NCI-H2107 treated with DMSO at 0.1 percent for 48 hours (cell line): Measurements from ENCODE around the gene XKR8.

Experiments used
- DNase-seq: peaks from one replicate; lab custom pipeline; 2025; ENCODE audit not compliant: unreplicated experiment; lab: John Stamatoyannopoulos, UW

Gene XKR8

GRCh38 chr1:27955076-27955475 lies 4.7 kb upstream of the XKR8 start:
- no peak for DNase-seq

- no peak for DNase-seq
These were observed 3.0 kb upstream of the XKR8 start for GRCh38 chr1:27956761-27957160.

- DNase-seq, result no peak
These were observed 2.1 kb upstream of the XKR8 start for GRCh38 chr1:27957655-27958054.

- no peak for DNase-seq
These were observed 1.3 kb upstream of the XKR8 start for GRCh38 chr1:27958513-27958912.

- no peak for DNase-seq
These were observed 1.2 kb downstream of the XKR8 start for GRCh38 chr1:27960762-27961645.

- DNase-seq, result no peak
These were observed 2.0 kb downstream of the XKR8 start for GRCh38 chr1:27961646-27962221.

DNA sequence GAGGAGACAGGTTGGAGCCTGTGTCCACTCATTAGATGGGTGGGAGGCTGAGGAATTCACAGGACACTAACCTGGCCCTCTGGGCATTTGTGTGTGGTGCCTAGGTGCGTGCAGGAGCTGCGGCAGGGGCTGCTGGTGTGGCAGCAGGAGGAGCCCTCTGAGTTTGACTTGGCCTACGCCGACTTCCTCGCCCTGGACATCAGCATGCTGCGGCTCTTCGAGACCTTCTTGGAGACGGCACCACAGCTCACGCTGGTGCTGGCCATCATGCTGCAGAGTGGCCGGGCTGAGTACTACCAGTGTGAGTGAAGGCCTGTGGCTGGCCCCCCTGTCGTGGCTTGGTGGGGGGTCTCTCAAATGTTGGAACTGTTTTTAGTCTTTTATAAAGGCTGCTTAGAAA lies 3.6 kb downstream of the XKR8 start:
- DNase-seq, result no peak

- DNase-seq, result no peak
These were observed 6.8 kb downstream of the XKR8 start for GRCh38 chr1:27966402-27967105.

DNA sequence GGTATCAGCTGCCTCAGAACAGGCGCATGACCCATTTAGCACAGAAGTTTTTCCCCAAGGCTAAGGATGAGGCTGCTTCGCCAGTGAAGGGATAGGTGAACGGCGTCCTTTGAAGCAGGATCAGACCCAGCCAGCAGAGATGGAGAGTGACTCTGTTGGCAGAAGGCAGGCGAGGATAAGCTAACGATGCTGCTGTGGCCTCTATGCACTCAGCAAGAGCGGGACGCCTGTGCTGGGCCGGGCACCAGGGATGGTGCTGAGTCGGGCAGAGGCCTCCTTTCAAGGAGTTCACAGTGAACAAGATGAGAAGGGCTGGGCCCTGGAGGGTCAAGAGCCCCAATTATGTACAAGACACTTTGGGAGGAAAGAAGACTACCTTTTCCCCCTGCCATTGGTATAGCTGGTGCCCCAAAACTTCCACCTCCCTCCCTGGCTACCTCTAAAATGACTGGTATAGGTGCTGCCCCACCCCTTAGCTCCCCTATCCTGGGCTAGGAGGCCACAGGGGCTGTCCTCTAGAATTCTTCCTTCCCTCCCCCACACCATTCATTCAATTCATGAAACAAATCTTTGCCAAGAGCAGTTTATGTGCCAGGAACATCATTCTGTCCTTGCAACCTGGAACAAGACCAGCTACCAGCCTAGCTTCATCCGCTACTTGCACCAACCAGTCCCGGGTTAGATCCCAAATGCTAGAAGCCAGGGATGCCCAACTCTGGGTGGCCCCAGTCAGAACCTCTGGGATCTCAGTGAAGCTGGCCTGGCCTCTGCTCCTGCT lies 7.5 kb downstream of the XKR8 start:
- DNase-seq, result no peak

- no peak for DNase-seq
These were observed 8.2 kb downstream of the XKR8 start for GRCh38 chr1:27967884-27968466.

GRCh38 chr1:27968692-27969091 lies 8.9 kb downstream of the XKR8 start:
- no peak for DNase-seq

- DNase-seq, result no peak
These were observed 10.6 kb downstream of the XKR8 start for GRCh38 chr1:27970401-27970800.

GRCh38 chr1:27971674-27972073 lies 11.9 kb downstream of the XKR8 start:
- DNase-seq, result peak; percentile 43

GRCh38 chr1:27972141-27972540 lies 12.4 kb downstream of the XKR8 start:
- no peak for DNase-seq

- no peak for DNase-seq
These were observed 14.1 kb downstream of the XKR8 start for GRCh38 chr1:27973771-27974416.

DNA sequence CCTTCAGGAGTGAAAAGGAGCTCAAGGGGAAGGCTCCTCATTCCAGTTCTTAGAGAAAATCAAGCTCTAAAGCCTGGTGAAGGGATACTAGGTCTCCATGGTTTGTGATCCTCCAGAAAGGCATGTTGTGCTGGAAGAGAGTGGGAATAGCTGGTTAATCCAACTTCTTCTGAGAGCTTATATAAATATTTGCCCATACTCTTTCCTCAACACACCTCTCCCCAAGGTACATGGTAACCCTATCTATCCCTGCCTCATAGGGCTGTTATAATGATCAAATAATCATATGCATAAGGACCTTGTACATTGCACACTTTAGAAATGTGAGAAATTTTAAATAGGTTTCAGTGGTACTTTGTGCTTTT lies 14.6 kb downstream of the XKR8 start:
- DNase-seq, result no peak

GRCh38 chr1:27979151-27979858 lies 19.5 kb downstream of the XKR8 start:
- DNase-seq, result peak; percentile 50

GRCh38 chr1:27979859-27980201 lies 20.1 kb downstream of the XKR8 start:
- DNase-seq, result no peak

DNA sequence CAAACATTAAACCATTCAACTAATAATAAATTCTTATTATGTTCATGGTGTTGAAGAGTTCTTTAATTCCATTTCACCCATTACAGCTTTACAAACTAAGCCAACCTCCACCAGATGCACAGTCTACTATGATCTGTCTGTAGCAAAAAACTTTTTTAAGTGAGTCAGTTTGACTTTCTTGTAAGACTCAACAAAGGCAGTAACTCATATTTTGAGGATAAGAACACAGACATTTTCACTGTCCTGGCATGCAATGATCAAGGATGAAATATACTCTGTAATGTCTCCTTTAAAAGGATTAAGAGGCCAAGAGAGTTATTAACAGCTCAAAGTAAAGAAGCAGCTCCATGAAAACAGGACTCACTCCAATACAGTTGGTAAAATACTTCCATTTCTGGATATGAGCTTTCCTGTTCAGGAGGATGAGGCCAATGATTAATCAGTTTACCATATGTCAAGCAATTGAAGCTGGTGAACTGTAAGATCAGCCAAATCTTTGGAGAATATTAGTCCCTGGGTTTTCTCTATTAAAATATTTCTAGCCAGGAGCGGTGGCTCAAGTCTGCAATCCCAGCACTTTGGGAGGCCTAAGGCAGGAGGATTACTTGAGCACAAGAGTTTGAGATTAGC lies 20.6 kb downstream of the XKR8 start:
- DNase-seq, result no peak

GRCh38 chr1:27981145-27981544 lies 21.4 kb downstream of the XKR8 start:
- DNase-seq, result no peak
